ENCODE data around the gene PRKCA.

PRKCA gene

DNA sequence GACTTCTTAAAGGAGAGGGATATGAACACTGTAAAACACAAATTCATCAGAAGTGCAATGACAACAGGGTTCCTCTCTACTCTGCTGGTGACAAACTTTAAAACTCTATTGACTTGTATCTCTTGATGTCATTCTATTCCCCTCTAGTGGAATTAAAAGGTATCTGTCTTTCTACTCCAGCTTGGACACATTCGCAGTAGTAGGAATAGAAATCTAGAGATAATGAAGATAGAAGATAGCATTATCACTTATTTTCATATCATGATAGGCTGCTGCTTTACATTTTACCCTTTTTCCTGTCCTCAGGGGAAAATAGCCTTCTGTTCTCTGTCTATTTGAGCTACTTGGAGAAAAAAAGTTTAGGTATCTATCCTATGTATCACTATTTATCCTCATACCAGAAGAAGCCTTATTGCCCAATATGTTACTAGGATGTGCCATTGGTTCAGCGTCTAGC lies 322.9 kb downstream of the PRKCA start:
- DNase-seq (ENCODE audit: low spot score), result peak; percentile 58

DNA sequence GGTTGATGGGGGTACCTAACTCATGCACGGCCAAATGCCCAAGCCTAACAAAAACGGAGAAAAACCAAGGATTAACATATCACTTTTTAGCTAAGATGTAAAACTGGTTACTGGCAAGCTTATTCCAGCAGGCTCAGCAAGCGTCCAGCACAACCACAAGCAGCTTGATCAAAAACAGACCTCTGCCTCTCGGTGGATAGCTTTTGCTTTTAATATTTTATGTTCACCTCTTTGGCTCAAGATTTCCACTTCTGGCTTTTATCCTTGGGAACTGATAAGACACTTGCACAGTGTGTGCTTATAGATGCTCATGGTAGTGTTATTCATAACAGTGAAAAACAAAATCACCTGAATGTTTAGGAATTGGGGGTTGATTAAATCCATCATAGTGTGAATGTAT lies 325.6 kb downstream of the PRKCA start:
- DNase-seq (ENCODE audit: low spot score), result peak; percentile 33

DNA sequence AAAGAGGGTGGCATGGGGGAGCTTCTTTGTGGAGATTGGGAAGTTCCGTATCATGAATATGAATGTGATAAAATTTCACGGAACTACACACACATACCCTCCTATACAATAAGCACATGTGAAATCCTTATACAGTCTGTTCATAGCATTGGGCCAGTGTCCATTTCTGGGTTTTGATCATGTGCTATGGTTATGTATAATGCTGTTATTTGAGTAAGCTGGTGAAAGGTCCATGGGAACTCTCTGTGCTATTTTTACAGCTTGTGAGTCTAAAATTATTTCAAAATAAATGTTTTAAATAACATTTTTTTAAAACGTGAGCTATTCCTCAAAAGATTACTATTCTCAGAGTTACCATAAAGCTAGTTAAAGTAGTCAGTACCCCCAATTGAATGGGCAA lies 327.3 kb downstream of the PRKCA start:
- no peak for DNase-seq (ENCODE audit: low spot score)

DNA sequence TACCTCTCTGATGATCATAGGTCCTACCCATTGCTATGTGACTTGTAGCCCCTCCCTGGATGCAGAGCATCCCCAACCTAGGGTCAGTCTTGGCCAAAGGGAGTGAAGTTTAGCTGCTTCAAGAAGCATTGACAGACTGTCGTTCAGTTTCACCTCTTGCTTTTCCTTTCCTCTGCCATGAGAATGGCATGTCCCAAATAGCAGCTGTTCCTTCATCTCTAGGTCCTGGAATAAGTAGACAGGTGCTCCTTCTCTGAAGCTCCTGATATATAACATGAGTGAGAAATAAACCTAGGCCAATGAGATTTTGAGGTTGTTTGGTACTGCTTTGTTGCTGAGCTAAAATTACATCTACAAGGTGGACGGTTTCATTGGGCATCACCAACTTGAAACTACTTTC lies 328.0 kb downstream of the PRKCA start:
- DNase-seq (ENCODE audit: low spot score), result no peak

DNA sequence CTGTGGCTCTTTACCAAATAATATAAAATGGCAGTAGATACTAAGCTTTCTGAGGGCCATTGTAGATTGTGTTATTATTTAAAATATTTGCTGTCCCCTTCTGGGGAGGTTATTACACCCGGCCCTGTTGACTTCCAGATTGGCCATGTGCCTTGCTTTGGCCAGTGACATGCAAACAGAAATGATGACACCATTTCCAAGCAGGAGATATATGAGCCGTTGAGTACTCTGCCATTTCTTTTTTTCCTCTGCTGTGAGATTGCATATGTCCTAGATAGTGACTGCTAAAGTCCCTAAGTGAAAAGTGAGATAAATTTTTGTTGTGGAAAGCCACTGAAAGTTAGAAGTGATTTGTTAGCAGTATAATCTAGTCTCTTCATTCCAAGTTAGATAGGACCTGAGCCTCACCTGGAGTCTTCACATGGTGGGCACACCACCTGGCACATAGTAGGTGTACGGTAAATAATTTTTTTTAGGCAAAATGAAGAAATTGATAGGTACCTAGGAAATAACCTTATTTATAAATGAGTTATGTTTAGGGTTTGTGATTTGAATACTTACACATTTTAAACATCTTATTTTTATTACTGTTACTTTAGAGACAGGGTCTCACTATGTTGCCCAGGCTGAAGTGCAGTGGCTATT lies 328.5 kb downstream of the PRKCA start:
- no peak for DNase-seq (ENCODE audit: low spot score)

DNA sequence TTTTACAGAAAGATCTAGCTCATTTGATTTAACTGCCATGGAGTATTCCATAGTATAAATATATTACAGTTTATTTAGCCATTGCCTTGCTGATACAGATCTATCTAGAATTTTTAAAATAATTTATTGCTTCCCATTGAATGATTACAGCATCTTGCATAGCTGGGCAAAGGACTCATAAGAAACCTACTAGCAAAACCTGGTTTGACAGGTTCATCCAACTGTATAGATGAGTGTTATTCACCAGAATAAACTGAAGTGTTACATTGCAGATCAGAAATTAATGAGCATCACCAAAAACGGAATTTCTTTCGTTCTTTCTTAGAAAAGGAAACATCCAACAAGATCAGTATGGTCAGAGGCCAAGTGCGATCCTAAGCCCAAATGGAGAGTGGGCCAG lies 330.3 kb downstream of the PRKCA start:
- no peak for DNase-seq (ENCODE audit: low spot score)

DNA sequence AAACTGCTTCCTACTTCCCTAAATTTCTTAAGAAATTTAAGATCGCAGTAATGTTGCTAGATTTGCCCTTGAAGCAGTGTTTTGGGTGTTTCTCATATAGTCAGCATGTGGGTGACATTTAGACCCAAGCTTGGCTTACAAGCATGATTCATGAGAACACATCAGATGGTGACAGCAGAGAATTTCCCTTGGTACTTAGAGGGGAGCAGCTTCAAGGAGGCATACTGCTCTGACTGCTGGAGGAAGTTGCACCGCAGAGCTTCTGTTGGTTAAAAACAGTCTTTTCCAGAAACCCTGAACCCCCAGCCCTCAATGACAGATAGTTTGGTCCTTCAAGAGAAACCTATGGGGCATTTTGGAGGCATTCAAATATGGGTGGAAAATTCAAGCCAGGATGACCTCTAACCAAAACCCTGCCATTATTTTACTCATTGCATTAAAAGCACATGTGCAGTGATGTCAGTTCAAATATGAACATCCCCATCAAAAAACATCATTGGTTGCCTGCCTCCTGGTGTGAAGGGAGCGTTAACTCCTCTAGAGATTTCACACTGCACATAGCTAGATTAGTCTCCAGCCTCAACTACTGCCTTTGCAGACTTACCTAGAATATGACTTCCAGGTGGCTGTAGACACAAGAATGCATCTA lies 331.0 kb downstream of the PRKCA start:
- peak; percentile 22 for DNase-seq (ENCODE audit: low spot score)

DNA sequence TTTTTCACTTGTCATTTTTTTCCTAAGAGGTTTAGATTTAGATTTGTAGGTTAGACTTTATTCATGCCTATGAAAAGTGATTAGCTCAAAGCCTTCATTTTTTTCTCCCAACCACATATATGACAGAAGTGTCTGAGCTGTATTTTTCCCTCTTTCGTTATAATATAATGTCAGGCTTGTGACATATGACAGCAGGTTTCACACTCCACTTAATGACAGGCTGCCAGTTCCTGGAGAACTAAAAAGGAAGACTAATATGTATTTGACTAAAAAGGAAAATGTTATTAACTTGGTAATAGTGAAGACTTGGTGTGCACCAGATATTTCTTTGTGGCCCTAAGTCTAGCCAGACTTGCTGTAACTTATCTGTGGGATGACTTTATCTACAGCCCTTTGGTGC lies 331.8 kb downstream of the PRKCA start:
- no peak for DNase-seq (ENCODE audit: low spot score)

DNA sequence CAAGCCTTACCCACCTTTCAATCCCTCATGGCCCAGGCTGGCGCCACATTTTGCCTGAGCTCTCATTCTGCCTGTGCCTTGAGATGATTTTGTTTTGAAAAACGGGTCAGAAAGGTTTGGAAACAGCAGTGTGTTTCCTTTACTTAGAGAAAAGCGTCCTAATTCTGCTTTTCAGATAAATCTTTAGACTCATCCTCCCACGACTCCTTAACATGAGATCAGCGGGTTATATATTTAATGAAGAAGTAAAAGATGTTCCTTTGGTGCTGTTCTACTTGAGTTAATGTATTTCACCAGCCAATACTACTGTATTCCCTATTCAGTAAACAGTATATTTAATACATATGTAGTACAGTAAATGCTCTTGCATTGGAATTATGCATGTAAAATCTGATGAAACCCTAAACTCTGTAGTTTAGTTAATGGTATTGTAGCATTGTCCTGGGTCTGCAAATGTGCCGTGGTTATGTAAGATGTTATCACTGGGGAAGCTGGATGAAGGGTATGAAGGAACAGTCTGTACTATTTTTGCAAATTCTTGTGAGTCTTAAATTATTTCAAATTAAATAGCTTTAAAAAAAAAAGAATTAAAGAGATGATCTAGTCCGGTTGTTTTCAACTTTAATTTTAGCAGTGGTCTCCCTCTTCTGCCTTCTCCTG lies 333.1 kb downstream of the PRKCA start:
- no peak for DNase-seq (ENCODE audit: low spot score)

DNA sequence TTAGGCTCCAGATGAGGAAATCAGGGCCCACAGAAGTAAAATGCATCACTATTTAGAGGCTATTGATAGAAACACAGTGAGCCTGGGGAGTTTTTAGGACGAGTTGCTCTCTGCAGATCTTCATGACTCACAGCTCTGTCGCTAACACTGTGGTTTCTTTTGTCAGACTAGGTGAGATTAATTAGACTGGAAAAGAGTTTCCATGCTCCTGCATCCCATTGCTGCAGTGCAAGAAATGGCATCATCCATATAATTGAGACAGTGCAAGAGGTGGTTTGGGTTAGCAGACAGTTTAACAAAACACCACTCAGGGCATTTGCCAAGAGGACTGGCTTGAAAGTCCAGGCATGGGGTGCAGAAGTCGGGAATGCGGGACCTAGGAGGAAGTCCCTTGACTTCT lies 333.7 kb downstream of the PRKCA start:
- DNase-seq (ENCODE audit: low spot score), result peak; percentile 64

DNA sequence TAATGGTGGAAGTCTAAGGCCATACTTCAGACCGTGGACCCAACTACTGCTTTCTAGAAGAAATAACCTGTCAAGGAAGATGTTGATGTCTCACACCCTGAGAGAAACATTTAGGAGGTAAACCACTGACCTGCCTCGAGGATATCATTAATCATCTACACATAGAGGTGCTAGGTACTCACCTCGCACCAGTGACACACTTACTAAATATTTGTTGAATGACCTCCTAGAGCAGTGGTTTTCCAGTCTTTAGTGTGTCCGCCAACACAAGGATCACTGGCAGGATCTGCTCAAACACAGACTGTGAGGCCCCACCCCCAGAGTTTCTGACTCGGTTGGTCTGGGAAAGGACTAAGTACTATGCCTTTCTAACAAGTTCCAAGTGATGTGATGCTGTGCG lies 335.1 kb downstream of the PRKCA start:
- no peak for DNase-seq (ENCODE audit: low spot score)

DNA sequence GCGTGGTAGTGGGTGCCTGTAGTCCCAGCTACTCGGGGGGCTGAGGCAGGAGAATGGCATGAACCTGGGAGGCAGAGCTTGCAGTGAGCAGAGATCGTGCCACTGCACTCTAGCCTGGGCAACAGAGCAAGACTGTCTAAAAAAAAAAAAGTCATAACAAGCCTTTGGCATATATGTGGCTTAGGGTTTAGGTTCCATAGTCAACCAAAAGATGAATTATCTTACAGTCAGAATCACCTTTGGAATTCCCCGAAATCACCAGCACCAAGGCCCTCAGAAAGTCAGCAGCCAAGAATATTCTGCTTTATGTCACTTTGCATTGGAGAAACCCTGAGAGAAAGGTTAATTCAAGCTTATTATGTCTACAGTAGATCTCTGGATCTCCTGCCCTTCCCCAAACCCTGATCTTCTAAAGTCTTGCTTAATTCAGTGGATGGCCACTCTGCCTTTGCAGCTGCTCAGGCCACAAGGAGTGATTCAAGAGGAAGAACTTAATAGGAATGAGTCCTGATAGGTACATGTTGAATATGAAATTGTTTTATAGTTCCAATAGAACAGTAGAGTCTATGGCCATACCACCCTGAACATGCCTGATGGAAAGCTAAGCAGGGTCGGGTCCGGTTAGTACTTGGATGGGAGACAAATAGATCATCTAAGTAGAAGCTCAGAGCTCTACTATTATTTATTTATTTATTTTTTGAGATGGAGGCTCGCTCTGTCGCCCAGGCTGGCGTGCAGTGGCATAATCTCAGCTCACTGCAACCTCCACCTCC lies 336.5 kb downstream of the PRKCA start:
- no peak for DNase-seq (ENCODE audit: low spot score)

DNA sequence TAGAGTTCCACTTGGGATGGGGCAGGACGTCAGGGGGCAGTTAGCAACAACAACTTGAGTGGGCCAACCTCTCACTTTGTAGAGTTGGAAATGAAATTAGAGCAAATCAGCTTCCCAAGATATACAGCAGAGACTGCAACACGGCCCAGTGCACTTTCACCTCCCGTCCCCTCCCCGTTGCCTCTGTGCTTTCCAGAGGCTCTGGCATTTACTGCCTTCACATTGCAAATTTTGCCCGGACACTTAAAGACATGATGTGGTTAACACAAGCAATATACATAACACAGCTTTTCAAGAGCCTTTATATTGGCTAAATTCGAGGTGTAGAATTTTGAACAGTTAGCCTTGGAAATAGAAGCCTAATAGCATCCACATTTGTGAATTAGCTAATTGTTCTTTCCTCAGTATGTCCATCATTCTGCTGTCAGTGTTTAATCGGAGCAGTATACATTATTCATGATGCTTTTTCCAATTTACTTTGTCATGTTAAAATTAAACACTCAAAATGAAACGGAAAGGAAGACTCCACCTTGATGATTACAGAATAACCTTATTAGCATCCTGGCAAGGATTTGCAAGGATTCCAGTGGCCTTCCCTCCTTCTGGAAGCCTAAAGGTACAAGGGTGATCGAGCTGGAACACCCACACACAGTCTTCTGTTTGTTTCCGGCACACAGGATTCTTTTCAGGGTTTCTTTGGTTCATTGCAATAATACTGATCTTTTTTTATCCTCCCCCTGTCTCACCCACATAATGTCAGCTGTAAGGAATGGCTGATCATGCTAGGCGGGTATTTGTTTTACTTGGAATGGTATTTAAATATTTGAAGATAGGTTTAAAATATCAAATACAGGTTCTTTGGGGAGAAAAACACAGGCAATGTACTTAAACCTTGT lies 341.6 kb downstream of the PRKCA start:
- no peak for DNase-seq (ENCODE audit: low spot score)

DNA sequence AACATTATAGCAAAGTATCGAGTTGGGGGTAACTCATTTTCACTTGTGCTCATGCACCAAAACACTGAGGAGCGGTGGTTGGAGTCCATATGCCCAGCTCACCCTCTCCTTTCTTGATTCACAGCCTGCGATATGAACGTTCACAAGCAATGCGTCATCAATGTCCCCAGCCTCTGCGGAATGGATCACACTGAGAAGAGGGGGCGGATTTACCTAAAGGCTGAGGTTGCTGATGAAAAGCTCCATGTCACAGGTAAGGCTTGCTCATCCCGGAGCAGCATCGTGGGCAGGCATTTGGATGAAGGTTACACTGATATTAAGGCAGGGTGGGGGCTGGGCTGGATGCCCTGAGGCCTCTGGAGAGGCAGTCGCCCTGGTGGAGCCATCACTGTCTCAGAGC lies 342.8 kb downstream of the PRKCA start:
- no peak for DNase-seq (ENCODE audit: low spot score)

DNA sequence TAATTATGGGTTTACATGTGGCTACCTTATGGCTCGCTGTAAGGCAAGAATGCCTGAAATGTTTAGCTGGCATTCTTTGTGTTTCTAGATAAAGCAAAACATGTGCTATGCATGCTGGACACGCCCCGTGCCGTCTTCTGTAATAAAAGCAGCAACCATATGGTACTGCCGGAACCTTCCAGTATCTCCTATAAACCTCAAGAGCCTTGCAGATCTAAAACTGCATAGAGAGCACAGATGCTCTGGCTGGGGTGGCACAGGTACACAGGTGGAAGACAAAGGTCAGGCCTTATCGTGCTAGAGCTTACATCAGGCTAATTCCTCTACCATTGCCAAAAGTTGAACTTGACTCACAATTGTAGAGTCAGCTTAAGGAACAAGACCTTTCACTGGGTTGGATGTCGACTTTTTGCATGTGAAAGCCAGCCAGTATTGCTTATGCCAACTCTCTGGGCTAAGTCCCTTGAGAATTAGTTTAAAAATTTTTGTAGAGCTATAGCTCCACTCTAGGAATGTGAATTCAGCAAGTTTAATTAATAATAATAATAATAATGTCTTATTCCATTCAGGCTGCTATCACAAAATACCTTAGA lies 345.1 kb downstream of the PRKCA start:
- no peak for DNase-seq (ENCODE audit: low spot score)

DNA sequence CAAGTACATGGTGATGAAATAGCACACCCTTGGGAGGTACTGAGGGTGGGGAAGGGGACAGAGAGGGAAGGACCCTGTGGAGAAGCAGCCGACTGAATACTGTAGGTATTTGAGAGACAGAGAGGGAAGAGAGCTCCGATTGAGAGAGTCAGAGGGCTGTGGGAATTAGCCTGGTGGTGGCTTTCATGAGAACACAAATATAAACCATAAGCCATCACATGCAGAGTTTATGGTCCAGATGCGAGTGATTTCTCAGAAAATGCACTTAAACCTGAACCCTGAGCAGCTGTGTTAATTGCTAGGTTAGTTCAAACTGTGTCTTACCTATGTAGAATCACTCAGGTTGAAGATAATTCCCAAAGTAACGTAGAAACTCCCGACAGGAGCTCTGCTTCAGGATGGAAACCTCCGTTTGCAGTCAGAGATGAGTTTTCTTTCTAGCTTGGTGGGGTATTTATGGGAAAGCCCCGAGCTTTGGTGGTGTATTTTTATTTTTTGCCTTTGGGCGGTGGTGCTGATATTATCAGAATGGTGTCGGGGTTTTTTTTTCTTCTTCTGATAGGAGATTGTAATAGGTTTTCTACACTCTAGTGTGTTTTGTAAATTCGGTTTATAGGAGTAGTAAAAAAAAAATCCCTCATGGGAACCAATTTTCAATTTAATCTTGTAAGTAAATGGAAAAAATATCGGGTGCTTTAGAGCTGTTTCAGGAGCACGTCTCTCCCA lies 347.6 kb downstream of the PRKCA start:
- no peak for DNase-seq (ENCODE audit: low spot score)

DNA sequence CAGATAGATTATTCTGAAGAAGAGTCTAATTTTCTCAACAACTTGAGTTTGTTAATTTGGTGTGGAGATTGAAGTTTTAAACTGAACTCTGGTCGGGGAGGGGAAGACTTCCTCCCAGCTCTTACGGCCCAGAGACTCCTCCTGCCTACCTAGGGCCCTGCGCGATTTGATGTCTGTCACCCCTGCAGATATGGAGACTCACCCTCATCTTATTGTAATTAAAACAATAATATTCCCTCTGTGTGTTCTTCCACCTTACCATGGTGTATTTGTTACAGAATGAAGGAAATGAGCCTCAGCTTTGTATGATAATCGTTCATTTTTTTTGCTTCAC lies 348.1 kb downstream of the PRKCA start:
- no peak for DNase-seq (ENCODE audit: low spot score)

DNA sequence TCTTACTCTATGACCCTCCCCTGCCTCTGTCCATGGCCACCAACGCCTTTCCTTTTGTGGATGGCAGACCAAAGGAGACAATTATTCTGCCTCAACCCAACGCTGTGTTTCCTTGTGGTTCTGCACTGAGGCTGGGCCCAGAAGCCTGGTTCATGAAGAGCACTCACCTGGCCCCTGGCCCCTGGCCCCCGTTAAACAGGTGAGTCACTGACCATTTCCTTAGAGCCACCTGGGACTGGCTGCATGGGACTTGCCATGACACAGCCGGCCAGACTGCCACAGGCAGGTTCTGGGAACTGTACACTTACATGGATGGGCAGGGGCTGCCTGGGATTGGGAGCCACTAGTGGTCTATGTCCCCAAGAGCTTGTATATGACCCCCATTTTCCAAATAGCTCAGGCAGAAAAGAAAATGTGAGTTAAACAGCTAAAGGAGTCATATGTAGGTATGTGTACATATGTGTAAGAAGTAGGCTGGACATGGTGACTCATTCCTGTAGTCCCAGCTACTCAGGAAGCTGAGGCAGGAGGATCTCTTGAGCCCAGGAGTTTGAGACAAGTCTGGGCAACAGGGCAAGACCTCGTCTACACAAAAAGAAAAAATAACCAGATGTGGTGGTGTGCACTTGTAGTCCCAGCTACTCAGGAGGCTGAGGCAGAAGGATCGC lies 350.6 kb downstream of the PRKCA start:
- peak; percentile 12 for DNase-seq (ENCODE audit: low spot score)

DNA sequence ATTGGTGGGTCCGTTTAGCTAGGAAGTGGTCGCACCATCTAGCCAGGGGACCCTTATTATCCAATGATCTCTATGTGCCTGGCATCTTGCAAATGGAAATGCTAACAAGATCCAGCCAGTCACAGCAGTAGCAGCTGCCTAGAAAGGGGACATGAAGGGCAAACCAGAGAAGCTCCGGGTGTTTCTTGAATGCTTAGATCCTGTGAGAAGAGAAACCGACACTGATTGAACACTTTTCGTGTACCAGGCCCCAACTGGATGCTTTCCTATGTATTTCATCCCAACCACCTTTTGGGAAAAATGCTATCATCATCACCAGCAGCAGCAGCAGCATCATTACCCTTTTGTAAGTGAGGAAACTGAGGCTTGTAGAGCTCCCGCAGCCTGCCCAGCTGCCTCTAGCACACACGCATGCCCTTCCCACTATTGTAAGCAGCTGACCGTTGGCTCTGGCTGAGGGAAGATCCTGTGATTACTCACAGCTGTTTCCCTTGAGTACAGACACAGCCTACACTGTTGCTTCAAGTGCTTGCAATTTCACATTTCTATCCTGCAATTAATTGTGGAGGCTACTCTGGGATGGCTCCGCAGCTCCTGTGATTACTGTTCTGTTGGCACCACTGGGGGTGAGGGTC lies 351.8 kb downstream of the PRKCA start:
- DNase-seq (ENCODE audit: low spot score), result peak; percentile 80

DNA sequence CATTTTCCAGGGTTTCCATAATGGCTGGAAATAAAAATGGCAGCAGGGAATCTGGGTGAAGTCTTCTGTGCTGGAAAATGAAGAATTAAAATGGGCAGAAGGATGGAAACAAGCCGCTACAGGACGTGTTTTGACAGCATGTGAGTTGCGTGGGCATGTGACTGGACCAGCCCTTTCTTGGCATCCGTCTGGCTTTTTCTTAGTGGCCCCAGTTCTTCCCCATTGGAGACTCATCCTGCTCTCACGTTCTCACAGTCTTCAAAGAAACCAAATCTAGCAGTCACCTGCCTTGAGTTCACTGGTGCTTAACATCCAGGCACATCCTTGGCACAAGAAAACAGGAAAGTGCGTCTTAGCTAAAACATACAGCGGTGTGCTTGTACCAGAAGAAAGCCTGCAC lies 352.4 kb downstream of the PRKCA start:
- no peak for DNase-seq (ENCODE audit: low spot score)
